ENCODE results near the gene FER. TPM values are rescaled to one million over a fixed set of nuclear protein-coding genes. Genes with fewer than 3 reads are reported as not detected.
A peak's percentile ranks its signal among the peaks of the same experiment; 100 is the strongest.
"Not testable (repeated sequence)": the region's sequence is repeated elsewhere in the genome, so short reads cannot be mapped to it uniquely, and the experiment has no call there.

Gene FER
- total and polyA plus RNA-seq, 8 donors = 1.4 to 15.3 (median 6.2) TPM

GRCh38 chr5:108974594-108974993 is 226.9 kb downstream of the FER start:
- intact Hi-C loops (cut with DNase I) = no loop called here
- Histone ChIP-seq H3K36me3 (no peaks in the 10 kb centered on the region), H3K27ac (no peak overlapping the region), H3K9me3 (no peaks in the 10 kb centered on the region), H3K27me3 (no peaks in the 10 kb centered on the region), H3K4me3 (no peak overlapping the region), H3K4me1 (no peaks in the 10 kb centered on the region)
- ATAC-seq (no peak), FAIRE-seq (no peak), DNase-seq (no peak)
- no peak for TF ChIP-seq CTCF (IDR thresholded peaks at IDR 0.05)
- WGBS, 2 donors = 94 to 97% methylated on average over 1 of the region's 1 CpG

- Histone ChIP-seq H3K4me1 (no peaks in the 10 kb centered on the region), H3K4me3 (no peak overlapping the region), H3K27ac (no peak overlapping the region), H3K27me3 (no peaks in the 10 kb centered on the region), H3K36me3 (no peaks in the 10 kb centered on the region), H3K9me3 (no peaks in the 10 kb centered on the region)
- no peak for DNase-seq
- ATAC-seq = no peak
- FAIRE-seq = no peak
- 81 to 85% methylated on average over 2 of the region's 2 CpGs for WGBS, 2 donors
- TF ChIP-seq CTCF (IDR thresholded peaks at IDR 0.05) = no peak
- intact Hi-C loops (cut with DNase I) = no loop called here
These were observed 228.0 kb downstream of the FER start for GRCh38 chr5:108975697-108976096.

- no peaks in the 10 kb centered on the region for H3K4me1 ChIP-seq
- intact Hi-C loops (cut with DNase I) = no loop called here
- H3K27ac ChIP-seq = no peak overlapping the region
- DNase-seq (no peak), FAIRE-seq (no peak), ATAC-seq (no peak)
- no peaks in the 10 kb centered on the region for H3K36me3 ChIP-seq
- H3K9me3 ChIP-seq = no peaks in the 10 kb centered on the region
- H3K27me3 ChIP-seq = no peaks in the 10 kb centered on the region
- 56 to 92% methylated on average over 4 of the region's 4 CpGs for WGBS, 2 donors
- no peak for TF ChIP-seq CTCF (IDR thresholded peaks at IDR 0.05)
- H3K4me3 ChIP-seq = no peak overlapping the region
These were observed 235.9 kb downstream of the FER start for GRCh38 chr5:108983461-108984092.

- Histone ChIP-seq H3K36me3 (no peaks in the 10 kb centered on the region), H3K27ac (no peak overlapping the region), H3K27me3 (no peaks in the 10 kb centered on the region), H3K9me3 (no peaks in the 10 kb centered on the region), H3K4me3 (no peak overlapping the region), H3K4me1 (no peaks in the 10 kb centered on the region)
- FAIRE-seq (no peak), ATAC-seq (no peak), DNase-seq (no peak)
- intact Hi-C loops (cut with DNase I) = no loop called here
- 58 to 75% methylated on average over 1 of the region's 1 CpG for WGBS, 2 donors
- no peak for TF ChIP-seq CTCF (IDR thresholded peaks at IDR 0.05)
These were observed 242.2 kb downstream of the FER start for GRCh38 chr5:108989761-108990392.

GRCh38 chr5:108992396-108993085 is 244.8 kb downstream of the FER start:
- intact Hi-C loops (cut with DNase I); H3K27me3 ChIP-seq; H3K36me3 ChIP-seq; FAIRE-seq; H3K9me3 ChIP-seq; H3K27ac ChIP-seq; ATAC-seq; H3K4me3 ChIP-seq; H3K4me1 ChIP-seq: not testable (repeated sequence)
- peak in 1 of 6 donors; percentile 46 for DNase-seq
- 96 to 97% methylated on average over 20 to 47 of the region's 47 CpGs for WGBS, 2 donors

- ATAC-seq; H3K4me3 ChIP-seq; H3K27ac ChIP-seq; H3K9me3 ChIP-seq; FAIRE-seq; H3K27me3 ChIP-seq; H3K36me3 ChIP-seq; DNase-seq; H3K4me1 ChIP-seq; intact Hi-C loops (cut with DNase I): not testable (repeated sequence)
- 88 to 93% methylated on average over 4 to 12 of the region's 12 CpGs for WGBS, 2 donors
These were observed 245.7 kb downstream of the FER start for GRCh38 chr5:108993440-108993839.

Measured in pancreas (tissue), 10 donors.